GM03348 (cell line): ENCODE measurements around the gene CRYBB3.
"Not testable (repeated sequence)": the region's sequence is repeated elsewhere in the genome, so short reads cannot be mapped to it uniquely, and the experiment has no call there.

Experiments used
- DNase-seq: peaks from one replicate; pipeline ENCODE4 v3.0.0; 2012; ENCODE audit warnings: low spot score

The CRYBB3 gene

DNA sequence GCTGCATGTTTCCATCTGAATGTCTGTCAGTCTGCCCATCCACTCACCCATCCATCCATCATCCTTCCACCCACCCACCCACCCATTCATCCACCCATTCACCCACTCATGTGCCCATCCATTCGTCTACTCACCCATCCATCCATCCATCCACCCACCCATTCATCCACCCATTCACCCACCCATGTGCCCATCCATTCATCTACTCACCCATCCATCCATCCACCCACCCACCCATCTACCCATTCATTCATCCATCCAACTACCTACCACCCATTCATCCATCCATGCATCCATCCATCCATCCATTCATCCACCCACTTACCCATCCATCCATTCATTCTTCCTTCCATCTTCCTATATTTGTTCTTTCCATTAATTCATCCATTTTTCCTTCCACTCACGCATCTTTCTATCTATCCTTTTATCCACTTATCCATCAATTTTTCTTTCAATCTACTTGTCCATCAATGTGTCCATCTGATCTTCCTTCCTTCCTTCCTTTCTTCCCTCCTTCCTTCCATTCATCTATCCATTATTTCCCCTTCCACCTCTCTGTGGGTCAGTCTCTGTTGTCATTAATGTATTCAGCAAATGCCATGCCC lies 8.0 kb downstream of the CRYBB3 start:
- DNase-seq, result no peak

GRCh38 chr22:25208328-25208727 lies 8.7 kb downstream of the CRYBB3 start:
- DNase-seq, result no peak

DNA sequence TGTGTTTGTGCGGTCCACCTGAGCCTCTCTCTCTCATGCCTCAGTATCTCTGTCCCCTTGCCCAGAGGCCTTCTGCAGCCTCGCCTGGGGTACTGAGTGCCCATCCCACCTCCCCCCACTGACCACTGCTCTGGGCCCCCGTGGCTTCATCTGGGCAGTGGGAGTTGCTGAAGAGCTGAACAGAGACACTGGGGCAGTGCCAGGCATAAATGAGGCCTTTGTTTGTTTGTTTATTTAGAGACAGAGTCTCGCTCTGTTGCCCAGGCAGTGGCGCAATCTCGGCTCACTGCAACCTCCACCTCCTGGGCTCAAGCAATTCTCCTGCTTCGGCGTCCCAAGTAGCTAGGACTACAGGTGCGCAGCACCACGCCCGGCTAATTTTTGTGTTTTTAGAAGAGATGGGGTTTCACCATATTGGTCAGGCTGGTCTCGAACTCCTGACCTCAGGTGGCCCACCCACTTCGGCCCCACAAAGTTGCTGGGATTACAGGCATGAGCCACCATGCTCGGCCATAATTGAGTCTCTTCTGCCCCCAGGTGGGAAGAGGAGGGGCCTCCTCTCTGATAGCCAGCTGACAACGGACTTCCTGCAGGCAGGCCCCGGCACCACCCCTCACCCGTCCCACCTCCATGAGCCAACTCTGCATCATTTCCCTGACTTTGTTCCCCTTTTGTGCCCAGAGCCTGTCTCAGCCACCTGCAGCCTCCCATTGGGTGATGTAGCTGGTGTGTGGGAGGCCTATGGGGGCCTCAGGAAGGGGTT lies 9.3 kb downstream of the CRYBB3 start:
- no peak for DNase-seq

- DNase-seq, result no peak
These were observed 11.1 kb downstream of the CRYBB3 start for GRCh38 chr22:25210793-25211192.

DNA sequence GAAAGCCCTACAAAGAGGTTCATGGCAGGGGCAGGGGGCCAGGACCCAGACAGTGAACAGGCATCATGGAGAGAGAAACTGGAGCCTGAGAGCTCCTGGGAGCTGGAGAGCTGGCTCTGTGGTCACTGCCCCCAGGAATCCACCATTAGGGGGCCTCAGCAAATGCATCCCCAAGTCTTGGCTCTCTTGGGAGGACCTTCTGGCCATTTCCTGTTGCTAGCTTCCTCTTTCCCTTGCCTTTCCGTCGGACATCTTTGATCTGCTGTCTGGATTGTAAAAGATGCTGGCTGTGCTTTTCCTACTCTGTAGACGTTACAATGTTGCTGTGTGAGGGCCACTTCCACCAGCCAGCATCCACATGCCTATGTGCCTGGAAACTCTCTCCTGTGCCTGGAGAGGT lies 12.7 kb downstream of the CRYBB3 start:
- no peak for DNase-seq

- no peak for DNase-seq
These were observed 13.6 kb downstream of the CRYBB3 start for GRCh38 chr22:25213221-25213620.

GRCh38 chr22:25216230-25216629 lies 16.6 kb downstream of the CRYBB3 start:
- DNase-seq, result no peak

GRCh38 chr22:25219211-25219689 lies 19.6 kb downstream of the CRYBB3 start, which contains the start of gene CRYBB2:
CRYBB2 (plus strand) TSS chr22:25219639; CDS start chr22:25221430, 1,791 bp downstream.
- DNase-seq, result no peak

- DNase-seq, result no peak
These were observed 20.3 kb downstream of the CRYBB3 start for GRCh38 chr22:25219948-25220442.

DNA sequence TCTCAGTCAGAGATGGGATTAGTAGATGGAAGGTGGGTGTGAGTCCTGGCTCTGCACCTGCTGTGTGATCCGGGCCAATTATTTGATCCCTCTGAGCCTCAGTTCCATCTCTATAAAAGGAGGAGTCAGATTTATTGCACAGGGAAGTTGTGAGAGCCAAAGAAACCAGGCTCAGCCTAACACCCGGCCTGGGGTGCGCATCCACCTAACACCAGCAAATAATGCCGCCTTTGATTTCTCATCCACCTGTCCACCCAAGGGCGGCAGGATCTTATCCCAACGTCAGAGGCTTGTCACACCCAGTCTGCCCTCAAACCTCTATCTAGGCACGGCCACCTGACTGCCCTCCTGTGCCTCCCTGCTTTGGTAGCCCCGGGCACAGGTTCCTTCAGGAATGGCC lies 22.1 kb downstream of the CRYBB3 start:
- DNase-seq, result no peak

DNA sequence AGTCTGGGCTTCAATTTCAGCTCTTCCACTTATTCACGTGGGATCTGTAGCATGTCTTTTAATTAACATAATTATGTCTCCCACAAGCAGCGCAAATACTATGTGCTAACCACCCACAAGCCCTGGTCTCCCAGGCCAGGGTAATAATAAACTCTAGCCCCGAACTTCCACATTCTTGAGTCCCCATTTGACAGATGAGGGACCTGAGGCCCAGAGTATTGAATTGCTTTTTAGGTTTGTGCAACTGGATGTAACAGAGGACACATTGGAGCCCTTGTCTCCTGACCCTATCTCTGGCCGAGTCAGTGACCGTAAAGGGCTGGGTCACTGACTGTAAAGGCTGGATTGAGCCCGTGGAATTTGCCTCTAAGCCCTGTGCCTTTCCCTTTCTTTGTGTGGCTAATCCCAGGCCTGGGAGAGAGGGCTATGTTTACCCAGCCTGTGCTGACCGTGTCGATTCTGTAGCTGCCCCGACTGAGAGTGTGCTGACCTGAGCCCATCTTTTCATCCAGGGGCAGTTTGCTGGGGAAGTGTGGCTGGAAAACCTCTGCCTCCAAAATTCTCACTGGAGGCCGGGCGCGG lies 23.7 kb downstream of the CRYBB3 start:
- DNase-seq, result no peak

DNA sequence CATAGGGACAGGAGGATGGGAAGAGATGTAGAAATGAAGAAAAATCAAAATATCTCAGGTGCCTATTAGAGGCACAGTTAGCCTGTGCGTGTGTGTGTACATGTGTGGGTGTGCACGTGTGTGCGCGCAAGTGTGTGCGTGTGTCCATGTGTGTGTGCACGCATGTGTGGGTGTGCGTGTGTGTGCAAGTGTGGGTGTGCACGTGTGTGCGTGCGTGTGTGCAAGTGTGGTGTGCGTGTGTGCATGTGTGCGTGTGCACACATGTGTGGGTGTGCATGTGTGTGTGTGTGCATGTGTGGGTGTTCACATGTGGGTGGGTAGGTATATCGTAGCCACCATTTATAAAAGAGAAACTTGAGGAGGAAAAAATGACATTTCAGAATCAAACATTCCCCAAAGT lies 29.2 kb downstream of the CRYBB3 start:
- DNase-seq, result no peak

DNA sequence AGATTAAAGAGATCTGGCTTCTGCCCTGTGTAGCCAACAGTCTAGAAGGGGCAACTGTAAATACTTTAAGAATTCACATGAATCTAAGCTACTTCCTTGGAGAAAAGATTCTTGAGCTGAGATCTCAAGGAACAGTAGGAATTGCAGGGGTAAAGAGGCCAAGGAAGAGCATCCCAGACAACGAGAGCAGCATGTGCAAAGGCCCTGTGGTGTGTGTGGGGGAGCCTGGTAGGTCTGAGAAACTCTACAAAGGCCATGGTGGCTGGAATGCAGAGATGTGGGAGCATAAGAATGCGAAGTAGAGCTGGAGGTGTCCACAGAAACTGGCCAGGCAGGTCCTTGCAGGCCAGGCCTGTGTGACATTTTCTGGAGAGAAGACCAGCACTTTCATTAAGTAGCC lies 31.1 kb downstream of the CRYBB3 start:
- not testable (repeated sequence) for DNase-seq

GRCh38 chr22:25232301-25232700 lies 32.6 kb downstream of the CRYBB3 start:
- DNase-seq, result peak; percentile 25

- not testable (repeated sequence) for DNase-seq
These were observed 34.0 kb downstream of the CRYBB3 start for GRCh38 chr22:25233706-25234105.

DNA sequence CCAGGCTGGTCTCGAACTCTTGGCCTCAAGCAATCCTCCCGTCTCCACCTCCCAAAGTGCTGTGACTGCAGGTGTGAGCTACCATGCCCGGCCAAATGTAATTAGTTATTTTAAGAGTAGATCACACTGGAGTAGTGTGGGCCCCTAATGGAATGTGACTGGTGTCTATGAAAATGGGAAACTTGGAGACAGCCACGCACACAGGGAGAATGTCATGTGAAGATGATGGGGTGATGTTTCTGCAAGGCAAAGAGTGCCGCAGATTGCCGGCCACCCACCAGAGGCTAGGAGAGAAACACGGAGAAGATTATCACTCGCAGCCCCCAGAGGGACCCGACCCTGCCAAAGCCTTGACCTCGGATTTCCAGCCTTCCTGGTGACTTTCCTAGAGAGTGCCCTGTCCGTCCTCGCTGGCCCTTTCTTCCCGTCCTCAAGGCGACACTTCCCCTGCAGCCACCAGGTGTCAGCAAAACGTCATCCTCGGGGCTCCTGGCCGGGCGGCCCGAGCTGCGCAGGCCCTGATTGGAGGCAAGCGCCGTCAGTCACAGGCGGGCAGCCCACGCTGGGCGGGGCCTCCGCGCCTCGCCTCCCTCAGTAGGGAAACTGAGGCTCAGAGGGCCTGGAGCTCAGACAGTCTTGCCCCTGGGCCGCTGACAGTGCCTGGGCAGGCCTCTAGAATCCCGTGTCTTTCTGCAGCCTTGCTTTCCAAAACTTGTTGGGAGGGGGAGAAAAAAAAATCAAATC lies 36.1 kb downstream of the CRYBB3 start:
- DNase-seq, result peak; percentile 96

GRCh38 chr22:25236417-25236816 lies 36.8 kb downstream of the CRYBB3 start:
- no peak for DNase-seq

- no peak for DNase-seq
These were observed 37.8 kb downstream of the CRYBB3 start for GRCh38 chr22:25237503-25237902.

DNA sequence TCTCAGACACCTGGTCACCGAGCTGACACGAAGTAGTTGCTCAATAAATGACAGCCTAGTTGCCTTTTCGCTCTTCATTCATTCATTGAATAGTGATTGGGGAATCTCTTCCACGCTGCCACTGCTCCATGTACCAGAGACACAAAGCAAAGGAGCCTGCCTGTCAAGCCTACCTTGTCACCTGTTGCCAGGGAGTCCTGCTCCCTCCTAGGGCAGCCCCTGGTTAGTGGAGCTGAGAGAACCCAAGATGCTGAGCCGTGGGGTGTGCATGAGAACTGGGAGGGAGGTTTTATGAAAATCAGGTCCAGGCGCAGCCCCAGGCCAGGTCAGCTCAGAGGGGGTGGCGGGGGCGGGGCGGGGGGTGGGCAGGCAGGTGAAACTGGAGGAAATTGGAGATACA lies 38.4 kb downstream of the CRYBB3 start:
- DNase-seq, result not testable (repeated sequence)

DNA sequence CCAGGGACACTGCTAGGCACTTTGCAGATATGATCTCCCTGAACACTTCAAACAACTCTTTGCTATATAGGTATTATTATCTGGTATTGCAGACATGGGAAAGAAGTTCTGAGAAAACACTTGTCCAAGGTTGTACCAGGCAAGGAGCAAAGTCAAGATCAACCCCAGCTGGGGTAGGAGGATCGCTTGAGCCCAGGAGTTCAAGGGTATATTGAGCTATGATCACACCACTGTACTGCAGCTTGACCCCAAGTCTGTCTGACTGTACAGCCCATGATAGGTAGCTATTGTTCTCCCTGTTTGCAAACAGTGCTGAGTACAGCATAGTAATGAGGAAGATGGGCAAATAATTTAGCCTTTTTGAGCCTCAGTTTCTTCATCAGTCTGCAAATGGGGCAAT lies 55.5 kb downstream of the CRYBB3 start:
- DNase-seq, result not testable (repeated sequence)
